ENCODE measurements around the gene SPINK5.

SPINK5 gene

GRCh38 chr5:148063861-148064260 lies at the start of gene SPINK5:
Gene SPINK5, plus strand, starts transcription at chr5:148063980. Its CDS starts 65 bp downstream, at chr5:148064045.
- Histone ChIP-seq H3K4me1 (ENCODE audit: insufficient read depth, insufficient read length) (no peaks in the 10 kb centered on the region), H3K27me3 (ENCODE audit: insufficient read depth, insufficient read length) (no peaks in the 10 kb centered on the region), H3K9ac (ENCODE audit: insufficient read length, low read depth) (no peak within 1 kb of the TSS), H3K36me3 (ENCODE audit: insufficient read depth, insufficient read length, low read length) (no peaks in the 10 kb centered on the region), H3K4me3 (ENCODE audit: insufficient read length, low read depth) (no peak within 1 kb of the TSS), H3K9me3 (ENCODE audit: insufficient read depth, low read length) (no peaks in the 10 kb centered on the region)
- no peak for TF ChIP-seq ZNF274 (IDR thresholded peaks at IDR 0.05; ENCODE audit: low read depth, low read length)
- no peak for TF ChIP-seq YY1 (IDR thresholded peaks at IDR 0.05; ENCODE audit: insufficient read depth, insufficient read length)
- no peak for TF ChIP-seq SUZ12 (IDR thresholded peaks at IDR 0.05; ENCODE audit: extremely low read depth, insufficient read depth, insufficient read length)
- no peak for DNase-seq (ENCODE audit: low read depth, low spot score)

- no peaks in the 10 kb centered on the region for H3K4me1 ChIP-seq (ENCODE audit: insufficient read depth, insufficient read length)
- DNase-seq (ENCODE audit: low read depth, low spot score), result no peak
Observed at GRCh38 chr5:148014276-148014675, 49.5 kb upstream of the SPINK5 start.

GRCh38 chr5:148020257-148020988 lies 43.4 kb upstream of the SPINK5 start:
- no peak overlapping the region for H3K9ac ChIP-seq (ENCODE audit: insufficient read length, low read depth)
- H3K27me3 ChIP-seq (ENCODE audit: insufficient read depth, insufficient read length), result no peaks in the 10 kb centered on the region
- TF ChIP-seq ZNF274 (IDR thresholded peaks at IDR 0.05; ENCODE audit: low read depth, low read length) (no peak), YY1 (IDR thresholded peaks at IDR 0.05; ENCODE audit: insufficient read depth, insufficient read length) (no peak)
- H3K4me3 ChIP-seq (ENCODE audit: insufficient read length, low read depth), result no peak overlapping the region
- no peak for DNase-seq (ENCODE audit: low read depth, low spot score)
- H3K9me3 ChIP-seq (ENCODE audit: insufficient read depth, low read length), result no peaks in the 10 kb centered on the region
- H3K4me1 ChIP-seq (ENCODE audit: insufficient read depth, insufficient read length), result no peaks in the 10 kb centered on the region
- H3K36me3 ChIP-seq (ENCODE audit: insufficient read depth, insufficient read length, low read length), result no peaks in the 10 kb centered on the region

More at GRCh38 chr5:148014276-148014675, 49.5 kb upstream of the SPINK5 start:
- TF ChIP-seq ZNF274 (IDR thresholded peaks at IDR 0.05; ENCODE audit: low read depth, low read length) (no peak), YY1 (IDR thresholded peaks at IDR 0.05; ENCODE audit: insufficient read depth, insufficient read length) (no peak), SUZ12 (IDR thresholded peaks at IDR 0.05; ENCODE audit: extremely low read depth, insufficient read depth, insufficient read length) (no peak)
- Histone ChIP-seq H3K36me3 (ENCODE audit: insufficient read depth, insufficient read length, low read length) (peaks cover 3% of the 10 kb centered on the region), H3K4me3 (ENCODE audit: insufficient read length, low read depth) (no peak overlapping the region), H3K9me3 (ENCODE audit: insufficient read depth, low read length) (no peaks in the 10 kb centered on the region), H3K9ac (ENCODE audit: insufficient read length, low read depth) (no peak overlapping the region), H3K27me3 (ENCODE audit: insufficient read depth, insufficient read length) (no peaks in the 10 kb centered on the region)

GRCh38 chr5:148027505-148027904 lies 36.3 kb upstream of the SPINK5 start:
- no peak for TF ChIP-seq SUZ12 (IDR thresholded peaks at IDR 0.05; ENCODE audit: extremely low read depth, insufficient read depth, insufficient read length)
- TF ChIP-seq ZNF274 (IDR thresholded peaks at IDR 0.05; ENCODE audit: low read depth, low read length), result no peak
- TF ChIP-seq YY1 (IDR thresholded peaks at IDR 0.05; ENCODE audit: insufficient read depth, insufficient read length), result no peak
- Histone ChIP-seq H3K36me3 (ENCODE audit: insufficient read depth, insufficient read length, low read length) (no peaks in the 10 kb centered on the region), H3K4me3 (ENCODE audit: insufficient read length, low read depth) (no peak overlapping the region), H3K9me3 (ENCODE audit: insufficient read depth, low read length) (no peaks in the 10 kb centered on the region), H3K9ac (ENCODE audit: insufficient read length, low read depth) (no peak overlapping the region), H3K27me3 (ENCODE audit: insufficient read depth, insufficient read length) (no peaks in the 10 kb centered on the region), H3K4me1 (ENCODE audit: insufficient read depth, insufficient read length) (no peaks in the 10 kb centered on the region)
- DNase-seq (ENCODE audit: low read depth, low spot score), result no peak

GRCh38 chr5:148029131-148029530 lies 34.6 kb upstream of the SPINK5 start:
- no peaks in the 10 kb centered on the region for H3K27me3 ChIP-seq (ENCODE audit: insufficient read depth, insufficient read length)
- H3K9ac ChIP-seq (ENCODE audit: insufficient read length, low read depth), result no peak overlapping the region
- no peak overlapping the region for H3K4me3 ChIP-seq (ENCODE audit: insufficient read length, low read depth)
- no peaks in the 10 kb centered on the region for H3K4me1 ChIP-seq (ENCODE audit: insufficient read depth, insufficient read length)
- no peaks in the 10 kb centered on the region for H3K36me3 ChIP-seq (ENCODE audit: insufficient read depth, insufficient read length, low read length)
- no peak for TF ChIP-seq ZNF274 (IDR thresholded peaks at IDR 0.05; ENCODE audit: low read depth, low read length)
- no peak for TF ChIP-seq SUZ12 (IDR thresholded peaks at IDR 0.05; ENCODE audit: extremely low read depth, insufficient read depth, insufficient read length)
- H3K9me3 ChIP-seq (ENCODE audit: insufficient read depth, low read length), result no peaks in the 10 kb centered on the region
- DNase-seq (ENCODE audit: low read depth, low spot score), result no peak

- Histone ChIP-seq H3K36me3 (ENCODE audit: insufficient read depth, insufficient read length, low read length) (no peaks in the 10 kb centered on the region), H3K4me3 (ENCODE audit: insufficient read length, low read depth) (no peak overlapping the region), H3K9me3 (ENCODE audit: insufficient read depth, low read length) (no peaks in the 10 kb centered on the region), H3K4me1 (ENCODE audit: insufficient read depth, insufficient read length) (no peaks in the 10 kb centered on the region), H3K9ac (ENCODE audit: insufficient read length, low read depth) (no peak overlapping the region), H3K27me3 (ENCODE audit: insufficient read depth, insufficient read length) (no peaks in the 10 kb centered on the region)
- TF ChIP-seq ZNF274 (IDR thresholded peaks at IDR 0.05; ENCODE audit: low read depth, low read length) (no peak), YY1 (IDR thresholded peaks at IDR 0.05; ENCODE audit: insufficient read depth, insufficient read length) (no peak), SUZ12 (IDR thresholded peaks at IDR 0.05; ENCODE audit: extremely low read depth, insufficient read depth, insufficient read length) (no peak)
- DNase-seq (ENCODE audit: low read depth, low spot score), result no peak
Observed at GRCh38 chr5:148033134-148033533, 30.6 kb upstream of the SPINK5 start.

GRCh38 chr5:148035676-148036075 lies 28.1 kb upstream of the SPINK5 start:
- Histone ChIP-seq H3K27me3 (ENCODE audit: insufficient read depth, insufficient read length) (no peaks in the 10 kb centered on the region), H3K36me3 (ENCODE audit: insufficient read depth, insufficient read length, low read length) (no peaks in the 10 kb centered on the region), H3K9me3 (ENCODE audit: insufficient read depth, low read length) (no peaks in the 10 kb centered on the region), H3K4me3 (ENCODE audit: insufficient read length, low read depth) (no peak overlapping the region), H3K9ac (ENCODE audit: insufficient read length, low read depth) (no peak overlapping the region), H3K4me1 (ENCODE audit: insufficient read depth, insufficient read length) (no peaks in the 10 kb centered on the region)
- no peak for TF ChIP-seq YY1 (IDR thresholded peaks at IDR 0.05; ENCODE audit: insufficient read depth, insufficient read length)
- TF ChIP-seq ZNF274 (IDR thresholded peaks at IDR 0.05; ENCODE audit: low read depth, low read length), result no peak
- no peak for TF ChIP-seq SUZ12 (IDR thresholded peaks at IDR 0.05; ENCODE audit: extremely low read depth, insufficient read depth, insufficient read length)
- DNase-seq (ENCODE audit: low read depth, low spot score), result no peak
